NOMO-1 treated with DMSO at 0.1 percent for 48 hours (cell line): ENCODE data around the gene RND3.

ENCODE experiments used
- DNase-seq: peaks from one replicate; lab custom pipeline; 2025; ENCODE audit not compliant: unreplicated experiment; lab: John Stamatoyannopoulos, UW

RND3 gene

GRCh38 chr2:150494234-150494945, 6.9 kb upstream of the RND3 start:
- DNase-seq: no peak

- no peak for DNase-seq
These were observed 4.5 kb upstream of the RND3 start for GRCh38 chr2:150491943-150492342.

- DNase-seq: no peak
These were observed 4.0 kb upstream of the RND3 start for GRCh38 chr2:150491430-150491829.

GRCh38 chr2:150490466-150490865, 3.0 kb upstream of the RND3 start:
- no peak for DNase-seq

- peak; percentile 20 for DNase-seq
These were observed 655 bp downstream of the RND3 start for GRCh38 chr2:150486539-150487484.

- no peak for DNase-seq
These were observed 1.5 kb downstream of the RND3 start for GRCh38 chr2:150485871-150486538.

GRCh38 chr2:150485114-150485870, 2.2 kb downstream of the RND3 start:
- no peak for DNase-seq

GRCh38 chr2:150484461-150485021, 2.9 kb downstream of the RND3 start:
- no peak for DNase-seq

GRCh38 chr2:150484006-150484405, 3.5 kb downstream of the RND3 start:
- DNase-seq: no peak

- DNase-seq: no peak
These were observed 3.9 kb downstream of the RND3 start for GRCh38 chr2:150483532-150483931.

- DNase-seq: no peak
These were observed 4.6 kb downstream of the RND3 start for GRCh38 chr2:150482667-150483400.

GRCh38 chr2:150482111-150482510, 5.4 kb downstream of the RND3 start:
- DNase-seq: no peak

- DNase-seq: no peak
These were observed 6.3 kb downstream of the RND3 start for GRCh38 chr2:150480971-150481830.

- DNase-seq: no peak
These were observed 7.2 kb downstream of the RND3 start for GRCh38 chr2:150480241-150480640.

- DNase-seq: no peak
These were observed 8.2 kb downstream of the RND3 start for GRCh38 chr2:150479075-150479915.

- DNase-seq: no peak
These were observed 9.1 kb downstream of the RND3 start for GRCh38 chr2:150478200-150478974.

GRCh38 chr2:150477347-150477746, 10.1 kb downstream of the RND3 start:
- DNase-seq: no peak
